ENCODE data around the gene AGFG2. TPM values are rescaled to one million over a fixed set of nuclear protein-coding genes. Genes with fewer than 3 reads are reported as not detected.

The AGFG2 gene
- total RNA-seq, 1 donor: 19.0 TPM

GRCh38 chr7:100574362-100575205 is 35.6 kb downstream of the AGFG2 start:
- TF ChIP-seq, protein P1, sequence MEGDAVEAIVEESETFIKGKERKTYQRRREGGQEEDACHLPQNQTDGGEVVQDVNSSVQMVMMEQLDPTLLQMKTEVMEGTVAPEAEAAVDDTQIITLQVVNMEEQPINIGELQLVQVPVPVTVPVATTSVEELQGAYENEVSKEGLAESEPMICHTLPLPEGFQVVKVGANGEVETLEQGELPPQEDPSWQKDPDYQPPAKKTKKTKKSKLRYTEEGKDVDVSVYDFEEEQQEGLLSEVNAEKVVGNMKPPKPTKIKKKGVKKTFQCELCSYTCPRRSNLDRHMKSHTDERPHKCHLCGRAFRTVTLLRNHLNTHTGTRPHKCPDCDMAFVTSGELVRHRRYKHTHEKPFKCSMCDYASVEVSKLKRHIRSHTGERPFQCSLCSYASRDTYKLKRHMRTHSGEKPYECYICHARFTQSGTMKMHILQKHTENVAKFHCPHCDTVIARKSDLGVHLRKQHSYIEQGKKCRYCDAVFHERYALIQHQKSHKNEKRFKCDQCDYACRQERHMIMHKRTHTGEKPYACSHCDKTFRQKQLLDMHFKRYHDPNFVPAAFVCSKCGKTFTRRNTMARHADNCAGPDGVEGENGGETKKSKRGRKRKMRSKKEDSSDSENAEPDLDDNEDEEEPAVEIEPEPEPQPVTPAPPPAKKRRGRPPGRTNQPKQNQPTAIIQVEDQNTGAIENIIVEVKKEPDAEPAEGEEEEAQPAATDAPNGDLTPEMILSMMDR (IDR thresholded peaks at IDR 0.05; ENCODE audit: insufficient read depth, low read depth, low read length): no peak
- no peak overlapping the region for H3K4me3 ChIP-seq (ENCODE audit: low read depth, low read length)
- DNase-seq (ENCODE audit: low read depth): no peak

DNA sequence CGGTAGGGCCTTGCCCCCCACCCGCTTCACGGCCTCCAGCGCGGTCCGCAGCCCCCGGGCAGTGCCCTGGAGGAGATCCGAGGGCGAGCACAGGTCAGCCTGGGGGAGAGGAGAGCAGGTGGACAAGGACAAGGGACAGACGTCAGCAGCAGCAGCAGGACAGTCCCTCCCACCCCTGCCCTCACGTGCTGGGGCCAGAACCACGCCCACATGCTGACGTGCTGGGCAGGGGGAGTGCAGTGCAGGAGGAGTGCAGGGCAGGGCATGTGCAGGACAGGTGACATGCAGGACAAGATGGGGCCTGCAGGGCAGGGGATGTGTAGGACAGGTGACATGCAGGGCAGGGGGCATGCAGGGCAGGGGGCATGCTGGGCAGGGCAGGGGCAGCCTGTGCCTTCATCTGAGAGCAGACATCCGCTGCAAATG is 36.2 kb downstream of the AGFG2 start:
- DNase-seq (ENCODE audit: low read depth): no peak
- TF ChIP-seq, protein P1 (IDR thresholded peaks at IDR 0.05; ENCODE audit: insufficient read depth, low read depth, low read length): no peak
- no peak overlapping the region for H3K4me3 ChIP-seq (ENCODE audit: low read depth, low read length)

GRCh38 chr7:100575746-100576383 is 36.9 kb downstream of the AGFG2 start:
- DNase-seq (ENCODE audit: low read depth): no peak
- no peak overlapping the region for H3K4me3 ChIP-seq (ENCODE audit: low read depth, low read length)
- TF ChIP-seq, protein P1 (IDR thresholded peaks at IDR 0.05; ENCODE audit: insufficient read depth, low read depth, low read length): no peak

GRCh38 chr7:100576384-100576993 is 37.5 kb downstream of the AGFG2 start:
- DNase-seq (ENCODE audit: low read depth): no peak
- H3K4me3 ChIP-seq (ENCODE audit: low read depth, low read length): no peak overlapping the region
- TF ChIP-seq, protein P1 (IDR thresholded peaks at IDR 0.05; ENCODE audit: insufficient read depth, low read depth, low read length): no peak

GRCh38 chr7:100577103-100577502 is 38.1 kb downstream of the AGFG2 start:
- DNase-seq (ENCODE audit: low read depth): no peak
- H3K4me3 ChIP-seq (ENCODE audit: low read depth, low read length): no peak overlapping the region
- TF ChIP-seq, protein P1 (IDR thresholded peaks at IDR 0.05; ENCODE audit: insufficient read depth, low read depth, low read length): no peak

DNA sequence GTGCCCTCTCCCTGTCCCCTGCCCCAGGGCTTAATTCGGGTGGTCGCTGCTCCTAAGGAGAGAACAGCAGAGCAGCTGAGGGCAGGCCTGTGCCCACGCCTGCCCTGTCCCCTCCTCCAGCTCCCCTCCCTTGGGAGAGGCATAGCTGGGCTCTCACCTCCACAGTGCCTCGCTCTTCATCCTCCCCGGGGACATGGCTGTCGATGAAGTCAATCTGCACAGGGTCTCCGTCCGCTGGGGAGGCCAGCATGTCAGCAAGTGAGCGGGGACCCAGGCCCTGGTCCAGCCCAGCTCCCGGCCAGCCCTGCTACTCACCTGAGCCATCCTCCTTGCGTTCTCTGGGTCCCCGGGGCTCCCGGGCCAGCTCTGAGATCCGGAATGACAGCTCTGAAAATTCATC is 38.5 kb downstream of the AGFG2 start:
- no peak for DNase-seq (ENCODE audit: low read depth)
- H3K4me3 ChIP-seq (ENCODE audit: low read depth, low read length): no peak overlapping the region
- TF ChIP-seq, protein P1 (IDR thresholded peaks at IDR 0.05; ENCODE audit: insufficient read depth, low read depth, low read length): no peak
